Activated CD4-positive, alpha-beta T cell treated with anti-CD3 and anti-CD28 coated beads, Interleukin-2, Interleukin-6, amounts not matched to agents 100 ng/mL and 50 ng/mL, durations not matched to agents 16 hours and 8 hours (primary cell): ENCODE data around the gene NFKBIE.
"Not testable (repeated sequence)": the region's sequence is repeated elsewhere in the genome, so short reads cannot be mapped to it uniquely, and the experiment has no call there.

Source experiments
- DNase-seq: peaks from one replicate; pipeline ENCODE4 v3.0.0-alpha.2; 2020

NFKBIE gene

DNA sequence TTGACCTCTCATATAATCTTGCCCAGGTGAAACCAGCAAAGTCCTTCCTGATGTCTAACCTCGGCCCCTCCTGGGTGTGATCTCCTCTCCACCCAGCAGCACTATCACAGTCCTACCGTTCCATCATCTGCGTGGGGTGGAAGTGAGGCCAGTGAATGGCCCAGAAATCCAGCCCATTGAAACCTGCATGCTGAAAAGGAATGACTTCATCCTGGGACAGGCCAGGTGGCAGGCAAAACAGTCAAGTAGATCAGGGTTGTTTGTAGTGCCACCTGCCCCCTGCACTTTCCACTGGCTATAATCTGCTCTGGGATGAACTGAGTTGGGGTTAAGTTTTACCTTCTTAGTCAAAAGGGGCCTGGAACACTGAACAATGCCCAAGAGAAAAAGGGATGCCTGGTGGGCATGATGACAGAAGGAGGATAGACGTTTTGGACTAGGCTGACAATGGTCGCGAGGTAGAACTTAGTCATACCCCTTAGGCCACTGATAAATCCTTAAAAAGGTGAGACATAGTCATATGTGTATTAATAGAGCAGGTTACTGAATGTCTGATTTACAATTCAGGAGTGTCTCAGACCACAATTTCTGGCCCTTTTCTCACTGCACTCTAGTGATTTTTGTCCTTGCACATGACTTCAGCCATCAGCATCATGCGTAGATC lies 26.5 kb downstream of the NFKBIE start:
- DNase-seq = no peak

DNA sequence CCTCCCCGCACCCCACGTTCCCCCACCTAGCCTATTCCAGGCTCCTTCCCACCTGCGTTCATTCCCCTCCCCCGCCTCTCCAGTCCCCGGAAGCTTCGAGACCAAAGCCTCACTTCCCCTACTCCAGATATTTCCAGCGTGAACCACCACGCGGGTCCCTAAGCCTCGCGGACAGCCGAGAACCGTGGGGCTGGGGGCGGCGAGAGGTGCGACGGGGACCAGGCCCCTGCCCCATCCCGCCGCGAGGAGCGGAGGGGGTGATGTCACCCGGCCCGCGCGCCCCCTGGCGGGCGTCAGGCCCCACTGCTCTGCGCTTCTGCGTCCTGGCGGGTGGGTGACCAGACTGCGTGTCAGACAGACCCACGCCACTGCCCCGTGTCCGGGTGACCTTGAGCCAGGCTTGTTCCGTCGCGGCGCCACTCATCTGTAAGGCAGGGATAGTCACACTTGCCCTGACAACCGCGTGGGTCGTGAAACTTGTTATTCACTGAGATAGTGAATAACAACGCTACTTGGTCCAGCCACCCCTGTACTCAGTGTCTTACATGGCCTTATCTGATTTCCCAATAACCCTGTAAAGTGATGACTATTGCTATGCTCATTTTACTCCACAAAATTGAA lies 27.4 kb downstream of the NFKBIE start:
- DNase-seq = peak; percentile 87

GRCh38 chr6:44237021-44237812 lies 28.1 kb downstream of the NFKBIE start:
- peak; percentile 86 for DNase-seq

GRCh38 chr6:44235891-44236516 lies 29.3 kb downstream of the NFKBIE start:
- no peak for DNase-seq

DNA sequence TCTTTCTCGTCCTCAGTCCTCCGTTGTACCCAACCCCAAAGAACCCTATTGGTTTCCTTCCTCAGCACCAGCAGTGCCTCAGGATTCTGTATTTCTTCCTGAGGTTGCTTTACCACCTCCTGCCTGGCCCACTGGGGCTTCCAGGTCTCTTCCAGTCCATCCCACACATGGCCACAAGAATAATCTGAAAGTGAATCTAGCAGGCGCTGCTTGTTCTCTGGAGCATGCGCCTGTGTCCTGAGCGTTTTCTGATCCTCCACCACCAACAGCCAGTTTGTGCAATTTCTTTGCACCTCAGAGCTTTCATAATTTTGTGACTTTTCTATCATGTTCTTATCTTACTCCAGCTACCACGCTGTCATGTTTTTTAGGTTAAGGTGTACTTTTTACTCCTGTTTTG lies 30.1 kb downstream of the NFKBIE start:
- DNase-seq = no peak

DNA sequence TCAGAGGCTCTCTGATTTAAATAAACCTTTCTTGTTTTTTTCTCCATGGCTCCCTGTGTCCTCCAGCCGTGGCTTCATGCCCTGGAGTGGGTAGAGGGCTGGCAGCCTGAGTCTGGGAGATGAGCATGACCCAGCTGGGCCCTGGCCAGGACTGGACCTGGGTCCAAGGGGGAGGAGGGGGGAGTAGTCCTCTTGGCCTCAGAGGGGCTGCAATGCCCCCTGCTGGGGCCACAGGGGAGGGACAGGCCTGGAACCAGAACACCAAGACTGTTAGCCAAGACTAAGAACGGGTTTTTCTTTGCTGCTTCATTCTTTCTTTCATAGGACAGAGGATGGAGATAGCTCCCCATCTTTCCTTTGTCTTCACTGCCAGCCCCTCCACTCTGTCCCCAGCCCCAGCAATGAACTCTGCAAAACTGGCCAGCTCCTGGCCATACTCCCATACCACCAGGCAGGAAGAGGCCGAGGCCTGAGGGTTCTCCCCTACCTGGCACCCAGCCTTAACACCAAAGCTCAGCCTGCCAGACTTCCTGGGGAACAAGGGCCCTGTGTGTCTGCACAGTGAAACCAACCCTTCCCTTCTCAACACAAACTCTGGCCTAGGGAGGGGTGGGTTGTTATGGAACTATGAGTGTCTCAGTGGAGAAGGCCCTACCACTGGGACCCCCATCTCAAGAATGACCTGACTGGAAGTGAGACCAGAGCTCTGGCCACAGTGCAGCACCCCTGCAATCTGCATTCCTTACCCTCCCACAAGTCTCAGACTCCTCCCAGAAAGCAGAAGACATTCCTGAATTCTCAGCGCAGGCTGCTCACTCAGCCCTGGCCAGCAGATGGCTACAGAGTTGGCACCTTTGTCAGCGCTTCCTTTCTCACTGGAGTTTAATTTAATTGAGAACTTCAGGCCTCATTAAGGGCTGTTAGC lies 31.0 kb downstream of the NFKBIE start:
- DNase-seq = no peak

- no peak for DNase-seq
Observed at GRCh38 chr6:44233567-44234100, 31.7 kb downstream of the NFKBIE start.

GRCh38 chr6:44232676-44233566 lies 32.4 kb downstream of the NFKBIE start:
- no peak for DNase-seq

- DNase-seq = not testable (repeated sequence)
Observed at GRCh38 chr6:44231426-44231825, 33.9 kb downstream of the NFKBIE start.

- DNase-seq = no peak
Observed at GRCh38 chr6:44230034-44230675, 35.2 kb downstream of the NFKBIE start.

GRCh38 chr6:44229376-44230033 lies 35.8 kb downstream of the NFKBIE start:
- DNase-seq = no peak

GRCh38 chr6:44228836-44229235 lies 36.5 kb downstream of the NFKBIE start:
- no peak for DNase-seq

DNA sequence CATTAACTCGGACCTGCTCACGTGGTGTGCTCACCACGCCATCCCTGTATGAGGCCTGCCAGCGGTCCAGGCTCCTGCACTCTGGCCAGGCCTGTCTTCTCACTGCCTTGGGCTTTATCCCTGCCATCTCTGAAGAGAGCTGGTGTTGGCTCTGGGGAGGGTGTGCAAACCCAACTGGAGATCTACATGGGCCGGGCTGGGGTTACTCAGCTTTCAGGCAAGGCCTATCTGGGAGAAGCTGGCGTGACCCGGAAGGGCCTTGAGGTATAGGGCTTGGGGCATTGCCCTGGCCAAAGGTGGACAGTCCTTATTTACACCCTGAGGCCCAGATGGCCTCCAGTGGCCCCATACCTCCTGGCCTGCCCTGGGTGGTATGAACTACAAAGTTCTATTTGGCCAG lies 36.9 kb downstream of the NFKBIE start:
- no peak for DNase-seq

- DNase-seq = no peak
Observed at GRCh38 chr6:44228031-44228430, 37.3 kb downstream of the NFKBIE start.

DNA sequence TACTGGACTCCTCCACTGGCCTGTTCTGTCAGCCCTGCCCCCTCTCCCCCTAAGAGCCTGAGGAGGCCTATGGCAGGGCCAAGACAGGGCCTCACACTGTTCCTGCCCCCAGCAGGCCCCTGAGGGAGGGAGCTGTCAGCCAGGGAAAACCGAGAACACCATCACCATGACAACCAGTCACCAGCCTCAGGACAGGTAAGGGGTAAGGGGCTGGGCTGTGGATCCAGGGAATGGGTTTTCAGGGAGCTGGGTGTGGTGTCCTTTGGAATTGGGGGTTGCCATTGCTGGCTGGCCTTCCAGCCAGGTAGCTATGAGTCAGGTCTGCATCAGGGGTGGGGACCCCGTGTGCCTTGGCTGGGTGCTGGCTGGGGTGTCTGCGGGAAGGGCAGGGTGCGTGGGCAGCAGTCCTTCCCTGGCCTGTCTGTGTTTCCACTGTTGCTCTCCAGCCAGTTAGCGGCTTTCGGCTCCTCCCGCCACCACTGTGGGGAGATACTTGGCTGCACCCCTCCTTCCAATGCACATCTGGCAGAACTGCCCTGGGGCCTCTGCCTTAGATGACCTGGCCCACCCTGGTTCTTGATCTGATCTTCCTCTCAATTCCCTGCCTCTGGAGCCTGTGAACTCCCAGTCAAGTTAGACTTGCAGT lies 38.1 kb downstream of the NFKBIE start:
- DNase-seq = no peak

DNA sequence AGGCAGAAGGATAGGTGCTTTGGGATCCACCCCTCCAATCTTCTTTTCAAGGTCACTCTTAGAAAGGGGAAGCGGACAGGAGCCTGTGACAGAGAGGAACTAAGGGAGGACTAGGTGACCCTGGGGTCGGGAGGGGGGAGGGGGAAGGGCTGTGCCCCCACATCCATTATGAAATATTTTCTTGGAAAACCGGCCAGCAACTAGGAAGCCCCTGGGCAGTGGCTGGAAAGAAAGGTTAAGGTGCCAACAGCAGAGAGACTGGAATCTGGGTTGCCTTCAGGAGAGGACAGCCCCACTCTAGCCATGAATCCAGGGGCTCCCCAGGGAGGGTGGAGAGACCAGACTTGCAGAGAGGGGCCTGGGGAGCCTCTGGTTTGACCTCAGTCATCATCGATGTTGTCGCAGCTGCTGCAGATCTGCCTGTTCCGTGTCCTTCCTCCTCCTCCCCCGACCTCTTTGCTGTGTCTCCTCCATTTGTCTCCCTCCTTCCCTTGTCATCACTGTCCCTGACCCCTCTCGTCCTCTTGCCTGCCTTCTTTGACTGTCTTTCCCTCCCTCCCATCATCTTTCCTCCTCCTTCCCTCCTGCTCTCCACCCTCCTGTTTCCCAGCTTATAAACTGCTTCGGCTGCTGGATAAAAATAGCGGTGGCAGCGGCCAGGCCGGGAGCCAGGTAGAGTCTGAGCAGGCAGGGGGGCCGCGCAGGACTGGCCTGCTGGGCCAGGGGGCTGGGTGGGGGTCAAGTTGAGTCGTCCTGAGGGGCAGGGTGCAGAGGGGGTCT lies 38.8 kb downstream of the NFKBIE start:
- no peak for DNase-seq

GRCh38 chr6:44225579-44226325 lies 39.6 kb downstream of the NFKBIE start:
- no peak for DNase-seq

DNA sequence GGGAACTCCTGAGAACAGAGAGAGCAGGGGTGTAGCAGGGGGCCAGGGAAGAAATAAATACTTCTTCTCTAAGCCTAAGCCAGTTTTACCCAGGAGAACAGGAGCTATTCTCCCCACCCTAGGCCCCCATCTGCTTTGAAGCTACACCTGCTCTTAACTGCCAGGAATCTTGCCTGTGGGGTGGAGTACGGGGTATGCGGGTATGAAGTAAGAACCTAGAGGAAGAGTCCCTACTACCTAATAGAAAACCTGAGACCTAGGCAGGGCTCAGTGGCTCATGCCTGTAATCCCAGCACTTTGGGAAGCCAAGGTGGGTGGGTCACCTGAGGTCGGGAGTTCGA lies 40.4 kb downstream of the NFKBIE start:
- no peak for DNase-seq
